NCI-H510A treated with DMSO at 0.1 percent for 48 hours (cell line): ENCODE measurements around the gene KARS1.
A peak's percentile ranks its signal among the peaks of the same experiment; 100 is the strongest.
"Not testable (repeated sequence)": the region's sequence is repeated elsewhere in the genome, so short reads cannot be mapped to it uniquely, and the experiment has no call there.

Source experiments
- DNase-seq: peaks from one replicate; lab custom pipeline; 2025; lab: John Stamatoyannopoulos, UW

Gene KARS1

DNA sequence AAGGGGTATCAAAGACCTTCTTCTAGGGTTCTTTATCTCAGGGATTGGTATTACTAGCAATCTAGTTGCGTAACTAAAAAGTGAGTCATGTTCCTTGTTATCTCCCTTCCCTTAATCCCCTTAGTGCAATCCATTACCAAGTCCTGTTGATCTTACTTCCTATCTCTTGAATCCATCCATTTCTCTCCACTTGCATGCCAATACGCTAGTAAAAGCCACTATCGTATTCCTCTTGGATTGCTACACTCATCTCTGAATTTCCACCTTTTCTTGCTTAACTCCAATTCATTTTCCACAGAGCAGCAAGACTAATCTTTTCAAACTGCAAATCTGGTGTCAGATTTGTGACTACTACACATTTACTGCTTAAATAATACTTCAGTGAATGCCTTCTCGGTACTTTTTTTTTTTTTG lies 22.5 kb downstream of the KARS1 start:
- no peak for DNase-seq

DNA sequence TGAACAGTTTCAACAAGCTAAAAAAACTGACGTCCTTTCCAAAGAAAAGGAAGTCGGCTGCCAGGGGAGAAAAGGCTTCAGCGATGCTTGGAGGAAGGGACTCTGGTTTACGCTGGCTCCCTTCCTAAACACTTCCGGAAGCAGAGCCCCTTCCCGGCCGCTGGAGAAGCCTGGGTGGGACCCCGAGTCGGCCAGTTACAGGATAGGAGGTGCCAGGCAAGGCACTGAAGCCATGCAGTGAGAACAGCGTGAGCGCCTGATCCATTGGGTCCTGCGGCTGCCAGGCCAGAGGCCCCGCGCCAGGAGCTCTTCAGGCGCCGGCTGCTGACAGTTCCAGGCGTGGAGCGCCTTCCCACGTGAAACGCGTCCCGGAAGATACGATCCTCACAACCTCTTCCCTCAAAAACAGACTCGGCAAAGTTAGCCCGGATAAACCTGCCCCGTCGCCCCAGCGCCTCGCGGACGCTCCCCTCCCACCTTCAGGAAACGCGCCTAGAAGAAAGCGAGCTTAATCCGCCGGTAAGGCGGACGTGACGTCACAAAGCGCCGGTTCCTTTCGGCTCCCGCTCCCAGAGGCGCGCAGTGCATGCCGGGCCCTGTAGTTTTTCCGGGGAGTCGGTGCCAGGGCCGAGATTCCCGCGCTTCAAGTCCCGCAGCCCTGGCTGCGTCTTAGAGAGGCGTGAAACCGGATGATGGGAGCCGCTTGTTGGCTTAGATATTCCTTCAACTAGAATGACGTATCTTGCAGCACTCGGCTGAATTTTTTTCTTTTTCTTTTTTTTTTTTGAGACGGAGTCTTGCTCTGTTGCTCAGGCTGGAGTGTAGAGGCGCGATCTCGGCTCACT lies 24.5 kb downstream of the KARS1 start, which contains the start of gene ADAT1:
Gene ADAT1, minus strand, starts transcription at position 521 of the 845 bp plus-strand sequence. CDS start 2,482 bp downstream, outside the sequence.
- DNase-seq: peak; percentile 84

DNA sequence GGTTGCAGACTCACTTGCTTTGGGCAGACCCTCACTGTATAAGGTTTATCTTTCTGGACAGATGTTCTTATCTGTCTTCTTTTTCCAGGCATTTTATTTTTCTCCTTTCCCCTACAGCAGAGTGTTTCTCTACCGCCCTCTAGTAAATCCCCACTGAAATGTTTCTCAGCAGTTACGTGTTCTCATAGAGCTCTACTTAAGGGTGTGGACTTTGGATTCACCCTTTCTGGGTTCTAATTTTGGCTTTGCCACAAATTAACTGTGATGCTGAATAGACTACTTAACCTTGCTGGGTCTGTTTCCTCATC lies 26.3 kb downstream of the KARS1 start:
- no peak for DNase-seq

DNA sequence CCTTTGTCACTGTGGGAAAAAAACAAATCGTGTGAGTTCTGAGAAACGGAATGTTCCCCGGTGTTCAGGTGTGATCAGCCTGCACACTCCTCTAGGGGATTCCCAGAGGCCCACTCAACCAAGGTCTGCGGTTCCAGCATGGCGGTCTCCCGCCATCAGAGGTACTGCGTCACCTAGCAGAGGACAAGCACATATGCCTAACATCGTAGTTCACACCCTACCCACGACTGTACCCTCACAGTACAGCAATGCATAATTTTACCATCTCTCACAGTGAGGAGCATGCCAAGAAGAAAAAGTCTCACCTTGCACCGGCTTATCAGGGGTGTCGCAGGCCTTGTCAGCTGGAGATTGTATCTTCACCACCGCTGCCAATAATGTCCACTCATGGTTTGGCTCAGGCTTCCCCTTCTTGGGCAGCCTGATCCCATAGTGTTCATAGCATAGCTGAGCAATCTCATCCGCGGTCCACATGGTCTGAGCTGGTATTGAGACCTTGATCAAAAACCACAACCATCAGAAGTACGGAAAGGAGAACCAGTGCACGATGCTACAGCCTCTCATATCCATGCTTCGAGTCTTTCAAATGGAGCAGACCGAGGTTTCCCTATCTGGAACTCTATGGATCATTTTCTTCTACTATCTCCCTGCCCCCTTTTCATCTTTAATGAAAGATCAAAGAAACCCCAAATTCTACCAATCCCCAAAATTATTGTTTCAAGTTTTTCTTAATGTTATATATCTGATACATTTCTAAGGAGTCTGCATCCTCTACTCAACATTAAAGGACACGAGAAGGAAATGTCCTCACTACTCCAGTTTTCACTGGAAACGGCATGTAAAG lies 26.9 kb downstream of the KARS1 start:
- DNase-seq: no peak

DNA sequence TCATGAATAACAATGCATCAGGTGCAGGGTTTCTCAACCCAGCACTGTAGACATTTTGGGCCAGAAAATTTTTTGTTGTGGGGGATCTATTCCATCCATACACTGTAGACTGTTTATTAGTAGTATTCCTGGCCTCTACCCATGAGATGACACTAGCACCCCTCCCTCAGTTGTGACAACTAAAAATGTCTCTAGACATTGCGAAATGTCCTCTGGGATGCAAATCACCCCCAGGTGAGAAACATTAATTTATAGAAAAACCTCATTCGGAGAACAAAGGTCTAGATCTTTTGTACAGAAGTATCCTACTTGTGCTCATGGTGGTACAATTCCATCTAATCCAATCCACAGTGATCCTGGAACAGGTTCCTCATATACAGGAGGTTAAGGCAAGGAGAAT lies 28.7 kb downstream of the KARS1 start:
- DNase-seq: no peak

DNA sequence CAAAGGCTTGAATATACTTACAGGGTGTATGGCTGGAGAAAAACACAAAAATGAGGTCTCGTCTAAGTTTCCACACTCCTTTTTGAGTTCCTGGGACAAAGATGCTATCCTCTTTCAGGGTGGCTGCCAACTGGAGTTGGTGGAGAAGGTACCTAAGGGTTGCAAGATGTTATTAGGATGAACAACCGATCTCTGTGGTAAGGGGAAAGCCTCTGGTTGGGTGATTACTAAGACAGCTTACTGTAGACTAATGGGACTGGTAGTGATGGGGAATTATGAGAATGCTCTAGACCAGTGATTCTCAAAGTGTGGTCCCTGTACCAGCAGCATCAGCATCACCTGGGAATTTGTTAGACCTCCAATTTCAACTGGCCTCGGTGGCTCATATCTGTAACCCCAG lies 30.3 kb downstream of the KARS1 start:
- DNase-seq: no peak

DNA sequence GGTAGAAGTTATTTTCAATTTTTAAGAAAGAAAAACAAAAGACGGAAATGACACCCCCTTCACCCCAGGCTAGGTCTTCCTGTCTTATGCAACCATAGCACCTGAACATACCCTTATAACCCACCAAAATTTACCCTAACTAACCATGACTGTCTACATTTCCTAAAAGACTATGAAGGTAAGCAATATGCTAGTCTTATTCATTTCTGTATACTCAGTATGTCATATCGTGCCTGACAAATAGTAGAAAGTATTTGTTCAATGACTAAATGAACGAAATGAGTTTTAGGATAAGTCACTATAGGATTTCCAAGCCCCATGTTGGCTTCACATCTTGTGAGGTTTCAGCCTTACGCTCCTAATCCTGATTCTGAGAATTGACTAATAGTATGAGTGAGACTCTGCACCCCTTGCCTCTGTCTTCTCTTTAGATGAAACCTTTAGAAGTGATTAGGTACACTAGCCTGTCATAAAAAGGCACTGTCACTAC lies 30.9 kb downstream of the KARS1 start:
- DNase-seq: no peak

DNA sequence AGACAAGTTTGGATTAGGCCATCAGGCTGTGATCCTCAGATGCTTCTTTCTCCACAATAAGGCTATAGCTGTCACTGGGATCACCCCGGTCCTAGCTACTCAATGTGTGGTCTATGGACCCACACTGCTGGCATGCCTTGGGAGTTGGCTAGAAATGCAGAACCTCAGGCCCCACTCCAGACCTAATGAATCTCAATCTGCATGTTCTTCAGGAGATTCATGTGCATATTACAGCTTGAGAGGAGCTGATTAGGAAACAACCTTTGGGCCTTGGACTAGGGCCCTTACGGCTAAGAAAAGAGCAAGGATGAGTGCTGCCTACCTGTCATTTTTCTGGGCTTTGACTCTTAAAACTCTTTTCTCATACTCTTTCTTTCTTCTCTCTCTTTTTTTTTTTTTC lies 31.8 kb downstream of the KARS1 start:
- DNase-seq: no peak

DNA sequence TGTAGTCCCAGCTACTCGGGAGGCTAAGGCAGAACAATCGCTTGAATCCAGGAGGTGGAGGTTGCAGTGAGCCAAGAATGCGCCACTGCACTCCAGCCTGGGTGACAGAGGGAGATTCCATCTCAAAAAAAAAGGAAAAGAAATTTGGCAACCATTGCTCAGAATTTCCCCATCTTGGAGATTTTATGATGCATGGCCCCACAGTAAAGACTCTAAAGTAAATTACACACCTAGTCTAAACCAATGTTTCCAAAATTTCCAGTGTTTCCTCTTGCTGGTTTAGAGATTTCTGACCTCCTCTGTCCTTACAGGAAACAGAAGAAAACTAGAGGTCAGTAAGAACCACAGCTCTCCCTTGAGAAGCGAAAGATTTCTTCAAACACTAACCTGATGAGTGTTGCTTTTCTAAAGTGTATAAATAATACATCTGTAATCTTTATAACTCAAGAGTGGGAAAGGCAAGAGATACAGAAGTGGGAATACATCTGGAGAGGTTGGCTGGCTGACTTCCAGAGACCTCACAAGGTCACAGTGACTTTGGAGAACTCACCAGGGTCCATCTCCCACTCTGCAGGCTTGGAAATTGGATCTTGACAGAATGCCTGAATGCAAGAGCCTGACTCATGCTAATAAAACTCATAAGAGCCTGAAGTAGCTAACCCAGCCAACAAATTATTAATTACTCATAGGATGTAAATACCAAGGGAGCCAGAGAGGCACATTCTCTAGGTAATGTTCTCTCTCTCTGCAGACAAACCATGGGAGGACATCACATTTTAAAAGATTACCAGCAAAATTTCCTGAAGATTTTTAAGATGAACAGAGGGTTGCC lies 33.2 kb downstream of the KARS1 start:
- no peak for DNase-seq

DNA sequence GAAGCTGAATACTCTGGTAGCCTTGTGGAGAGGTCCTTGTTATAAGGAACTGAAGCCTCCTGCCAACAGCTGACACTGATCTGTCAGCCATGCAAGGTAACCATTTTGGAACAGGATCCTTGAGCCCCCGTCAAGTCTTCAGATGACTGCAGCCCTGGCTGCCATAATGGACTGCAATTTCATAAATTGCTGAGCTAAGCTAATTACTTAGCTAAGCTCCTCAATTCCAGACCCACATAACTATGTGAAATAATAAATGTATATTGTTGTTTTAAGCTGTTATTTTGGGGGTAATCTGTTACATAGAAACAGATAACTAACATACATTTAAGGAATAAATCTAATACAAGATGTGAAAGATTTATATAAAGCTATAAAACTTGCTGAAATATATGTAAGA lies 41.0 kb downstream of the KARS1 start:
- no peak for DNase-seq

DNA sequence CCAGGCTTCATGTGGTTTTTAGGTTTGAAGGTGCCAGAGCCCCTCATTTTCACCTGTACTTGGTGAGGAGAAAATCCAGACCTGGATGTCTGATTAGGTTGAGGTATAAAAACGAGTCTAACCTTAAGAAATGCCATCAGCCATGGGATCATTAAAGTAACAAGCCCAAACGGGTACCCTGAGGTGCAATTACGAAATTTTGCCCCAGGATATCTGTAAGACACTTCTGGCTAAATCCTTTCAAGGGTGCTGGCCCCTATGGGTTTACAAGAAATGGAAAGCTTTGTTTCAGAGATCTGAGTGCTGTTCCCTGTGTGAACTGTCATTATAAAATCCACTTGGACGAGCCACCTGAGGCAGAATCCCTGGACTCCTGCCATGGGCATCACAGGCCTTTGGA lies 44.2 kb downstream of the KARS1 start:
- no peak for DNase-seq

DNA sequence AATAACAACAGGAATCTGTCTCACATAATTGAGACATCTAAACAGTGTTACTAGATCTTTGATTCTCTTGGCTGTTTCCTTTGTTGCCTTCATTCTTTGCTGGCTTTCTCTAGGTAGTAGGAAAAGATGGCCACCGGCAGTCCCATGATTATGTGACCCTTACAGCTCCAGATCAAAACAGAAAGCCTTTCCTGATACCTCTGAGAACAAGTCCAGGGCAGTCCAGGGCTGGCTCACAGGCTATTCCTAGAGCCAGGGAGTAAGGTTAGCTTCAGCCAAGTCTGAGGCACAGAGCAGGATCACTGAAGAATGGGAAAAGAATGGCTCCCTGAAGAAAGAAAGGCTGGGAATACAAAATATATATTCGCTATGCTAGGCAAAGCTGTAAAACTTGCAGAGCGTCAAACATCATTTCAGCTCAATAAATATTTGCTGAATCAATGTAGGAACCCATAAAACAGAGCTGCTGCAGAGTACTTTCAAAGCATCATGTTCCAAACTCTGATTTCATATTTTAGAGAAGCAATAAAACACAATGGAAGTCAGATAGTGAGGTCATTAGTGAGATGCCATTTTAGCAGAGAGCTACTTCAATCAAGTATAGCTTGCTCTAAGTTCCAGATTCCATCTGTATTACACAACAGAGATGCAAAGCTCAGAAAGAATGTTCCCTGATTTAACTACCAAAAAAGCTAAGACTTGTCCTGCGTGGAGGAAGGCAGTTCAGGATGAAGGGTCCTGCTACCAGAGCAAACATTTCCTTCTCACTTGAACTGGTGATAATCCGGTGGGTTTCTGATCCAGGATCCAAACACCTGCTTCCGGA lies 47.8 kb downstream of the KARS1 start:
- no peak for DNase-seq

DNA sequence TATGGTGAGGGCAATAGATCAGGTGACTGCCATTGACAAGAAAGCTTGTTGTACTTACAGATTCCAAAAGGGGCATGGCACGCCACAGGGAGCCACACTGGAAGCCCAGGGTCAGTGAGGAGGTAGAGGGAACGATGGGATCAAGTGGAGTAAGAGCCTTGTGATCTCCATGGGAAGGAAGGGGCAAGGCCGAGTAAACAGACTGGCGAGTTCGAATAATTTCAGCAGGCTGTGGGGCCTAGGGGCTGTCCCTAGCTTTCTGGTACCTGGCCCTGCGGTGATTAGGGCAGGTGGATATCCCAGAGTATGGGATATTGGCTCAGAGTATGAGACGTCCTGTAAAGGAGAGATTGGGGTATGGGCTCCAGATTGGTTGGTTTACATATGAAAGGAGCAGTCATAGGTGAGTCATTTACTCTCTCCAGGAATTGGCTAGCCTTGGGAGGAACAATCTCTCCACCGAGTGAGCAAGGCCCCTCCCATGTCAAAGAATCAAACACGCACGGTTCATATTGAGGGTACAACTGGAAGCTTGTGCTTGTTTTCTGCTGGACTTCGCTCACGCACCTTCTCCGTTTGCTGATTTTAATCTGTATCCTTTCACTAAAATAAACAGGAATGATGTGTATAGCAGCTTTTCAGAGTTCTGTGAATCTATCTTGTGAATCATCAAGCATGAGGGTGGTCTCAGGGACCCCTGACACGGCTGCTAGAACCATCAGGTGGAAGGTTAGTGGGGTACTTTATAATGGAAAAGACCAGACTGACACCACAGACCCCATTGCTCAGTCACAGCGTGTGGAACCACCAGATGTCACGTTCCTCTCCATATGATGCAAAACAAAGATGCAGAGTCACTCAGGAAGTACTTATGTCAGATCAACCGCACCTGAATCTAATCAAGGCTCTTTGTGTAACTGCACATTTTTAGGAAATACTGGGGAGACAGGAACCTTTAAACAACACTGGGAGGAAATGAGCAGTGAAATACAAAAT lies 53.3 kb downstream of the KARS1 start:
- DNase-seq: peak; percentile 47

DNA sequence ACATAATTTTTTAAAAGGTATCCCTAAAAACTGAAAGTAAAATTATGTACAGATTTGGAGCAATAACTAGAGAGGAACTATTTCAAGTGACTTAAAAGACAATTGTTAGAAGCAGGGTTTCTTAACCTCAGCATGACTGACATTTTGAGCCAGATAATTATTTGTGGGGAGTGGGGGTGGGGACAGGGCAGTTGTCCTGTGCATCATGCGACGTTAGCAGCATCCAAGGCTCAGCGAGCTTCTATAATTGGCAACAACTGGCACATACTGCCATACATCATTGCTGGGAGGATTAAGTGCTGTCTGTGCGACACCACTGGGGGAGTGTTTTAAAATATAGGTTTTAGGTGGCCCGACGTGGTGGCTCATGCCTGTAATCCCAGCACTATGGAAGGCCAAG lies 54.2 kb downstream of the KARS1 start:
- DNase-seq: no peak

DNA sequence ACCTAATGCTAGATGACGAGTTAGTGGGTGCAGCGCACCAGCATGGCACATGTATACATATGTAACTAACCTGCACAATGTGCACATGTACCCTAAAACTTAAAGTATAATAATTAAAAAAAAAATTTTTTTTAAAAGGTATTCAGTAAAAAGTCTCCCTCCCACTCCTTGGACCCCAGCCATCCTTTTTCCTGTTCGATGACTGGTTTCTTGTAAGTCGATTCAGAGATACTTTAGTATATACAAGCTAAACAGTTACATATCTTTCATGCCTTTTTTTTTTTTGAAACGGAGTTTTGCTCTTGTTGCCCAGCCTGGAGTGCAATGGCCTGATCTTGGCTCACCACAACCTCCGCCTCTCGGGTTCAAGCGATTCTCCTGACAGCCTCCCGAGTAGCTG lies 55.5 kb downstream of the KARS1 start:
- DNase-seq: not testable (repeated sequence)

DNA sequence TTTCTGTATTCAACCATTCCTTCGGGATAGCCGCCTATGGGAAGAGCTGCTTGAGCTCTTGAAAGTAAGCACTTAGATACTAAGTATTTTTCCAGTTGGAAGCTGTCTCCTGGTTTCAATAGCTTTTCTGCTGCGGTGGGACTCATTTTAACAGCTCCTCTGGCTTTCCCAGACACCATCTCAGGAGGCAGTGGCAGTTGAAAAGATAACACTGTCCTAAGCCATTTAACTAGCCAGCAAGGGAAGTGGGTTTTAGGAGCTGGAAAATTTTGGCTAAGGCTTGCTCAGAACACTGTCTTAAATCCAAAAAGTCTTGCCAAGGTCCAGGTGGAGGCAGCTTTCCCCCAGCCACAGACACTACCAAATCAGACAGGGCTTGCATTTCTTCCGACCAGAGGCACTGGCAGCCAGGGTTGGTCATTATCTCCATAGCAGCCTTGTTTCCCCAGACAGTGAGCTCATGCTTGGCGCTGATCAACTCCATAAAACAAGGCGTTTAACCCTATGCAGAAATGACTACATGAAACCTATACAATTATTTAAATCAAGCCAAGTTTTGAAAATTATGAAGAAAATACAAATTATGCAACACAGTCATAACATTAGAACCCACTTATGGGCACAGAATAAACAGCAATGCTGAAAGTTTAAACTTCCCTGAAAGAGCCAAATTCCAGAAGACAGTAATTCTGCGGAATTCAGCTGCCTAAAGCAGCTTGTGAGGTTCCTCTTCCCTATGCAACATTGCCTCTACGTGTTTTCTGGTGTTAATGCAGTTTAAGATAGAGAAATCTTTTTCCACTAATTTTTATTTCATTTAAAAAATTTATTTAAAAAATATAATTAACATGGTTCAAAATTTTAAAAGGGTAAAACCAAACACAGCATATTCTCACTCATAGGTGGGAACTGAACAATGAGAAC lies 56.3 kb downstream of the KARS1 start:
- DNase-seq: no peak

DNA sequence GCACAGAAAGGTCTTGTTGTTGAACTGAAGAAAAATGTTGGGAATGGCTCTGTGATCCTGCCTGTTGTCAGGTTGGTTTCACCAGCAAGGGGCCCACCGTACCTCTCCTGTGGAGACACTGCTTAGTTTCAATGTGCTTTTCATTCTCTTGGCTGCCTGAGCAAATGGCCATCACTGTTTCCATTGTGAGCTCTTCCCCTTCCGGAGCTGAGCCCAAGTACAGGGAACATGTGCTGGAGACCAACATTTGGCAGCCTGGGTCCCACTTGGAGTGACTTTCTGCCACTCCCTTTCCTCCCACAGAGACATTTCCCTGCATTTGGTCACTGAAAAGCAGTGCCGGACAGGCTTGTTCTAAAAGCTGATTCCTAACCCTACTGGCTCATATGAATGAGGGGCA lies 58.2 kb downstream of the KARS1 start:
- no peak for DNase-seq

DNA sequence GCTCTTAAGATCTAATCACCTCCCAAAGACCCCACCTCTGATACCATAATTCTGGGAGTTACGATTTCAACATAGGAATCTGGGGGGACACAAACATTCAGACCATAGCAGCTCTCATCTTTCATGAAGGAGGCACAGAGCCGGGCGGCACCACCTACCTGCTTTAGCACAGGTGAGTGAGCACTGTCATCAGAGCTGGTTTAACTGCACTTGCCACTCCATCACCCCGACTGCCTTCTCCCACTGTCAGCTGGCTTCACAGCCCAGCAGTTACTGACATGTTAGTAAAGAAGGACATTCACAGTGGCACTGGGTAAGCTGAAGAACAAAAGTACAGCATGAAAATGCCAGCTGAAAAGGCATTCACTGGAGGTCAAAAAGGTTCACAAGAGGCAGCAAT lies 58.7 kb downstream of the KARS1 start:
- DNase-seq: no peak

DNA sequence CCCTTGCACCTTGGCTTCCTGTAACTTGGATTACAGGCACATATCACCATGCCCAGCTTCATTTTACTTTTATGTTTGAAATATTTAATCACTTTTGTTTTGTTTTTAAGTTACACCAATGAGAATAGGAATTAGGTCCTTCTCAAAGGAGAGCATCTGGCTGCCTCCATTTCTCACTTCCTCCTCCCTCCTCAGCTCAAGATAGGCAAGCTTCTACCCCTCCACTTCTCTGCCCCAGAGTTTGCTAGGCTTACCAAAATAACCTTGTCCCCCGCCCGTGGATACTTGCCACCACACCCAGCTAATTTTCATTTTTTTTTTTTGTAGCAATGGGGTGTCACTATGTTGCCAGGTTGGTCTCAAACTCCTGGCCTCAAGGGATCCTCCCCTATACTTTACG lies 63.4 kb downstream of the KARS1 start:
- no peak for DNase-seq
